GM19395 (cell line): ENCODE measurements around the gene OR52W1.
"Not testable (repeated sequence)": the region's sequence is repeated elsewhere in the genome, so short reads cannot be mapped to it uniquely, and the experiment has no call there.

Source experiments
- ATAC-seq: cut with Tn5 transposase; IDR thresholded peaks from one replicate; pipeline ENCODE4 v1.9.1; 2021; ENCODE audit warnings: mild to moderate bottlenecking, moderate library complexity; ENCODE audit not compliant: unreplicated experiment

Gene OR52W1

GRCh38 chr11:6216501-6216900 is 17.5 kb downstream of the OR52W1 start:
- ATAC-seq, result no peak

- no peak for ATAC-seq
These were observed 18.7 kb downstream of the OR52W1 start for GRCh38 chr11:6217722-6218121.

- no peak for ATAC-seq
These were observed 20.3 kb downstream of the OR52W1 start for GRCh38 chr11:6219359-6219758.

GRCh38 chr11:6223854-6224253 is 24.8 kb downstream of the OR52W1 start:
- no peak for ATAC-seq

GRCh38 chr11:6224421-6224820 is 25.4 kb downstream of the OR52W1 start:
- no peak for ATAC-seq

GRCh38 chr11:6225024-6225423 is 26.0 kb downstream of the OR52W1 start:
- ATAC-seq, result no peak

GRCh38 chr11:6225896-6226295 is 26.9 kb downstream of the OR52W1 start:
- ATAC-seq, result no peak

- no peak for ATAC-seq
These were observed 29.5 kb downstream of the OR52W1 start for GRCh38 chr11:6228520-6228919.

GRCh38 chr11:6229911-6230310 is 30.9 kb downstream of the OR52W1 start:
- no peak for ATAC-seq

- no peak for ATAC-seq
These were observed 33.9 kb downstream of the OR52W1 start for GRCh38 chr11:6232899-6233298.

- ATAC-seq, result peak; percentile 0
These were observed 35.0 kb downstream of the OR52W1 start for GRCh38 chr11:6233984-6234386.

- peak; percentile 95 for ATAC-seq
These were observed 35.5 kb downstream of the OR52W1 start, which contains the start of gene FHIP1B for GRCh38 chr11:6234387-6235107. FHIP1B (minus strand) TSS chr11:6234636; CDS start chr11:6224516, 10,120 bp downstream.

- no peak for ATAC-seq
These were observed 38.2 kb downstream of the OR52W1 start for GRCh38 chr11:6237266-6237665.

- ATAC-seq, result no peak
These were observed 38.8 kb downstream of the OR52W1 start for GRCh38 chr11:6237761-6238302.

- no peak for ATAC-seq
These were observed 39.9 kb downstream of the OR52W1 start, which contains the start of gene CNGA4 for GRCh38 chr11:6238902-6239301. CNGA4 (plus strand) TSS chr11:6239089; CDS start chr11:6239207, 118 bp downstream.

- no peak for ATAC-seq
These were observed 41.1 kb downstream of the OR52W1 start for GRCh38 chr11:6240139-6240538.

- ATAC-seq, result no peak
These were observed 41.8 kb downstream of the OR52W1 start for GRCh38 chr11:6240781-6241180.

- no peak for ATAC-seq
These were observed 42.3 kb downstream of the OR52W1 start for GRCh38 chr11:6241316-6241715.

- no peak for ATAC-seq
These were observed 46.5 kb downstream of the OR52W1 start for GRCh38 chr11:6245536-6245935.

- no peak for ATAC-seq
These were observed 49.2 kb downstream of the OR52W1 start for GRCh38 chr11:6248248-6248647.

- not testable (repeated sequence) for ATAC-seq
These were observed 49.9 kb downstream of the OR52W1 start for GRCh38 chr11:6248897-6249296.
